ENCODE data around the gene DLK2. TPM values are rescaled to one million over a fixed set of nuclear protein-coding genes. Genes with fewer than 3 reads are reported as not detected.
A peak's percentile ranks its signal among the peaks of the same experiment; 100 is the strongest.

DLK2 gene
- total RNA-seq, 1 experiment from 2014 or later, result 1.6 TPM

GRCh38 chr6:43495409-43495941 lies 40.1 kb upstream of the DLK2 start:
- TF ChIP-seq CTCF (IDR thresholded peaks at IDR 0.05 in 2 of 3, conservative IDR thresholded peaks at IDR 0.05 in 1 of 3; ENCODE audit: borderline replicate concordance in 1 of 3, insufficient read depth in 1 of 3, low read depth in 2 of 3, low read length in 2 of 3) (peak; percentile 30 to 52 (median 41); a peak in 4 of 6 replicates), CEBPB (IDR thresholded peaks at IDR 0.05; ENCODE audit: low read depth) (no peak), SIN3A (IDR thresholded peaks at IDR 0.05; ENCODE audit: low read depth) (no peak), RAD21 (IDR thresholded peaks at IDR 0.05; ENCODE audit: low read depth) (peak; percentile 51), POLR2AphosphoS5 (IDR thresholded peaks at IDR 0.05; ENCODE audit: low read depth, low read length) (no peak), SP1 (IDR thresholded peaks at IDR 0.05; ENCODE audit: low read depth) (no peak)
- 0 out of 4 replicates have a peak overlapping the region, but pooled peaks of 1 of the 2 experiments have one; percentile 11 for H3K4me3 ChIP-seq (replicated peaks in 1 of 2; ENCODE audit: low read depth in 1 of 2, low read length in 2 of 2)
- no peaks in the 10 kb centered on the region for H3K9me2 ChIP-seq (ENCODE audit: insufficient read depth)
- ChIA-PET POLR2A (interaction anchor here (1.1 to 1.4 kb wide), 2 partner anchors 12 to 18 kb away, joined by 3 to 4 read pairs; partner anchors contain the start of gene TJAP1), CTCF (interaction anchor here (0.7 to 3.1 kb wide), 6 partner anchors 8 to 321 kb away, joined by 3 to 25 read pairs (median 14); no protein-coding TSS in a partner anchor), RAD21 (ENCODE audit: low non-redundant PET in 1 of 2, low total read pairs in 2 of 2, uncharacterized antibody in 2 of 2, unreplicated experiment in 2 of 2) (interaction anchor here (0.9 kb wide), 2 partner anchors 15 to 38 kb away, joined by 3 read pairs; partner anchors contain the start of gene LRRC73 (in 1 of the 2))
- no peaks in the 10 kb centered on the region for H4K20me1 ChIP-seq (ENCODE audit: insufficient read depth)
- H3K9ac ChIP-seq (ENCODE audit: low read length), result peak overlapping the region; percentile 54
- H3K4me2 ChIP-seq (ENCODE audit: low read length), result peak overlapping the region; percentile 76
- no peak for DNase-seq (ENCODE audit: low read depth, low spot score)
- peak; percentile 54 for ATAC-seq
- H3K4me1 ChIP-seq (ENCODE audit: control insufficient read depth in 1 of 2, insufficient read depth in 2 of 2, low read length in 2 of 2), result peaks cover 27 to 50% of the 10 kb centered on the region in 2 experiments
- H3K36me3 ChIP-seq (ENCODE audit: control insufficient read depth in 1 of 2, insufficient read depth in 2 of 2, low read length in 2 of 2), result peaks cover 4 to 29% of the 10 kb centered on the region in 2 experiments; a peak in 3 of 4 replicates
- H2AFZ ChIP-seq (ENCODE audit: low read depth, low read length, poor library complexity, severe bottlenecking), result no peak overlapping the region
- peaks cover 41% of the 10 kb centered on the region for H3K79me2 ChIP-seq (ENCODE audit: insufficient read depth, low read length)
- intact Hi-C loops (cut with micrococcal nuclease), result loop anchor here (5.0 kb wide), 1 partner anchor 593 kb away; no protein-coding TSS in a partner anchor
- peak overlapping the region; percentile 57 for H3K27ac ChIP-seq (ENCODE audit: low read depth, low read length)
- no TSS peak for BruUV-seq (replicated peaks)
- H3K27me3 ChIP-seq (ENCODE audit: insufficient read depth, low read length), result no peaks in the 10 kb centered on the region
- no peaks in the 10 kb centered on the region for H3K9me3 ChIP-seq (ENCODE audit: control insufficient read depth in 1 of 2, insufficient read depth in 1 of 2, low read depth in 1 of 2, low read length in 2 of 2)

Measured in HCT116 (cell line).